GM19023 (cell line): ENCODE results near the gene CHAF1A.

Experiments
- ATAC-seq: cut with Tn5 transposase; IDR thresholded peaks from one replicate; pipeline ENCODE4 v1.9.1; 2021; ENCODE audit warnings: mild to moderate bottlenecking, moderate library complexity; ENCODE audit not compliant: unreplicated experiment

The CHAF1A gene

DNA sequence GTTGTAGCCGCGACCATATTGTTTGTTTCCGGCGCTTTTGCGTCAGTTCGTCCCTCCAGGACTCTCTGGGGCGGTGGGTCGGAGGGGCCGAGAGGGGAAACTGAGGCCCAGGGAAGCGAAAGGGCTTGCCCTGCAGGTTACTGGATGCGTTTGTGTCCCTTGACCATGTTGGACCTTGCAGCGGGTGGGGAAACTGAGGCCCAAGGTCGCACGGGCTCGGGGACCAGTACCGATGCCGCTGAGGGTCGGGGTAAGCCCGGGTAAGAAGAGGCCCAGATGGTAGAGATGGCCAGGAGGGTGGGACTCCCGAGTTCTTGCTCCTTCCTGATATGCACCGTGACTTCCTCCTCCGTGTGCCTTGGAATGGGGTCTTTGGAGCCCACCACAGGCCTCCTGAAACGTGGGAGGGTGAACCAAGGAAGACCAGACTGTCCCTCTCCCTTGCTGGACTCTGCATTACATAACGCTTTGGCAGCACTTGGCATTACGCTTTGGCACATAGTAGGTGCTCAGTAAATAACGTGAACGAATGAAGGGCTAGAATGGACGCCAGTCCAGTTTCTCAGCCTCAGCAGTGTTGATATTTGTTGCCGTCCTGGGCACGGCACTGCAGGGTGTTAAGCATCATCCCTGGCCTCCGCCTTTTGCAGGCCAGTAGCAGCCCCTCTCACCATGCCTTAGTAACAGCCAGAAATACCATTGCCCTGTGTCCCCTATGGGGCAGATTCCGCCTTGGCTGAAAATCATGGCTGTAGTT is 743 bp downstream of the CHAF1A start:
- no peak for ATAC-seq

DNA sequence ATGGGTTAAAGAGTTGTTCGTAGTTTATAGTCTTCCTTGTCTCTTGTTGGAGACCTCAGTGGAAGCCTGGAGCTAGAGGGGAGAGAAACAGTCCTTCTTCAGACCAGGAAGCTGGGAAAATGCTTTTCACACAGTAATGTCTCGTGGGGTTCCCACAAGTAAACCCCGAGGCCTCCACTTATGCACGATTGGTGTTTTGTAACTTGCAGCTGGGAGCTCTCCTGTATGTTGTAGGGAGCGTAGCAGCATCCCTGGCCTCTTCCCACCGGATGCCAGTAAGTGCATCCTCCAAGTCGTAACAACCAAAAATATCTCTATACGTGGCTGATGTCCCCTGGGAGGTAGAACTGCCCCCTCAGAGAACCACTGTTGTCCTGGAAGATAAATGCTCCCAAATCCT is 3.5 kb downstream of the CHAF1A start:
- no peak for ATAC-seq

DNA sequence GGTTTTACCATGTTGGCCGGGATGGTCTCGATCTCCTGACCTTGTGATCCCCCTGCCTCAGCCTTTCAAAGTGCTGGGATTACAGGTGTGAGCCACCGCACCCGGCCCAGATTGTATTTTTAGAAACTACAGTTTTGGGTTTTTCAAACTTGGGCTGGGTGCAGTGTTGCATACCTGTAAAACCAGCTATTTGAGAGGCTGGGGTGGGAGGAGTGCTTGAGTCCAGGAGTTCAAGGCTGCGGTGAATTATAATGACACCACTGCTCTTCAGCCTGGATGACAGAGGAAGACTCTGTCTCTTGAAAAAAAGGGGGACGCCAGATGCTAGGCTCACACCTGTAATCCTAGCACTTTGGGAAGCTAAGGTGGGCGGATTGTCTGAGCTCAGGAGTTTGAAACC is 4.2 kb downstream of the CHAF1A start:
- ATAC-seq: no peak

DNA sequence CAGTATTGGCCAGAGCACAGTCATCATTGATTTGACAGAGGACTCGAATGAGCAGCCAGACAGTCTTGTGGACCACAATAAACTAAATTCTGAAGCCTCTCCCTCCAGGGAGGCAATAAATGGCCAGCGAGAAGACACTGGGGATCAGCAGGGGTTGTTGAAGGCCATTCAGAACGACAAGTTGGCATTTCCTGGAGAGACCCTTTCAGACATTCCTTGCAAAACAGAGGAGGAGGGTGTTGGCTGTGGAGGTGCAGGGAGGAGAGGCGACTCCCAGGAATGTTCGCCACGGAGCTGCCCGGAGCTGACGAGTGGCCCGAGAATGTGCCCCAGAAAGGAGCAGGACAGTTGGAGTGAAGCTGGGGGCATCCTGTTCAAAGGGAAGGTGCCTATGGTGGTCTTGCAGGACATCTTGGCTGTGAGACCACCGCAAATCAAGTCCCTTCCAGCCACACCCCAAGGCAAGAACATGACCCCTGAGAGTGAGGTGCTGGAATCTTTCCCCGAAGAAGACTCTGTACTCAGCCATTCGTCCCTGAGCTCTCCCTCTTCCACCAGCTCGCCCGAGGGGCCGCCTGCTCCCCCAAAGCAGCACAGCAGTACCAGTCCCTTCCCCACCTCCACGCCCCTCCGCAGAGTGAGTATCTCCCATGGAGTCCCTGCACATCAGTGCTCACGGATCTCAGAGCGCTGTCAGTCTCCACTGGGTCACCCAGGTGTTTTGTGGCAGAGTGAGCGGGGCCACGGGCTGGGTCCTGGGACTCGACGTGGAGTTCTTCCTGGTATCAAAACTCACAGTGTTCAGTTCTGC is 6.9 kb downstream of the CHAF1A start:
- no peak for ATAC-seq

DNA sequence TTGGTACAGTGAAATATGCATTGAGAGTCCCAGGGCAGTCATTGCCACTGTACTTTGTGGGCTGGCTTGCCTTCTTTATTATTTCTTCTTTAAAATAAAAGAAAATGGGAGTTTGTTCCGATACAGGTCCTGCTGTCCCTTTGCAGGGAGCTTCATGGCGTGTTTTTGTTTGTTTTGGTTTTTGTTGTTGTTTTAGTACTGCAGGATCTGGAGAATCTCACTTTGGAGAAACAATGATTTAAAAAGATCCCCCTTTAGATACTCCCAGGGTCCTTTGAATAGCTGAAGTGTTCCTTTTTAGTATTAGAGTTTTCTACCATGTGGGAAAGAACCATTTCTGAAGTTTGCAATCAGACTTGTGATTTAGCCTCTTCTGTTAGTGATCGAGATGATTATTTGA is 11.1 kb downstream of the CHAF1A start:
- ATAC-seq: no peak

DNA sequence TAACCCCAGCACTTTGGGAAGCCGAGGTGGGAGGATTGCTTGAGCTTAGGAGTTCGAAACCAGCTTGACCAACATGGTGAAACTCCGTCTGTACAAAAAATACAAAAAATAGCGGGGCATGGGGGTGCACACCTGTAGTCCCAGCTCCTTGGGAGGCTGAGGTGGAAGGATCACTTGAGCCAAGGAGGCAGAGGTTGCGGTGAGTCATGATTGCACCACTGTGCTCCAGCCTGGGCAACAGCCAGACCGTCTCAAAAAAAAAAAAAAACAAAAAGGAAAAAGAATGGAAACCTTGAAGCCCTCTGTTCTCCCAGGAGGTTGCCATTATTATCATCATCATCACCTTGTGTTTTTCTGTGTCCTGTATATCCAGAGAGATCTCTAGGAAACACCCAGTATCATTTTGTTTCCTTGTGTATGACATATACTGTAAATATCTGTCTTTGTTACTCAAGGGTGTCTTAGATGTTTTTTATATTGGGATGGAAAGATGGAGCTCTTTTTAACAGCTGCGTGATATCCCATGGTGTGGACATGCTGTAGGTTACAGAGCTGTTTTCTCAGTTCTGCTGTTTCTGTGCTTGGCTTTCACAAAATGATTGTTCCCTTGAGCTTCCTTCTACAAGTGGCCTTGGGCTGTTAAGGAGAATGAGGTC is 11.8 kb downstream of the CHAF1A start:
- no peak for ATAC-seq

DNA sequence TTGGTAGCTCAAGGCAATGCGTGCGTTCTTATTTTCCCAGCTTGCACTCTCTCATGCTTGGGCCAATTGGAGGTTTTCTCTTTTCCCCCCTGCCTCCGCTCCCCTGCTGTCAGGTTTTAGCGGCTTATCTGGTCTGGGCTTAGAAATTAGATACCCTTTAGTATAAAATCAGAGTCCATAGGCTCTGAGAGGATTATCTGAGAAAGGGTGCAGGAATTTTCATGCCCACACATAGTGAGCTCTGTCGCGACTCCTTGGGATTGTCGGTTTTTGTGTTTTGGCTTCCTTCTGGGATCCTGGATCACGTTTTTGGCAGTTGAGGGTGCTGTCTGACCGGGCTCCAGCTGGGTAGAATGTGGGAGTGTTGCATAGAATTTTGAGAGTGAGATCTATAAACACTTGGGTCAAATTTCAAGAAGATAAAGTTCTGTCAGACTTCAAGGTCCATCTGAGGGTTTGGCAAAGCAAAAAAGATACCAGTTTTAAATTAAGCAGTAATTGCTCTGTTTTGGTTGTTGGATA is 12.4 kb downstream of the CHAF1A start:
- ATAC-seq: no peak

DNA sequence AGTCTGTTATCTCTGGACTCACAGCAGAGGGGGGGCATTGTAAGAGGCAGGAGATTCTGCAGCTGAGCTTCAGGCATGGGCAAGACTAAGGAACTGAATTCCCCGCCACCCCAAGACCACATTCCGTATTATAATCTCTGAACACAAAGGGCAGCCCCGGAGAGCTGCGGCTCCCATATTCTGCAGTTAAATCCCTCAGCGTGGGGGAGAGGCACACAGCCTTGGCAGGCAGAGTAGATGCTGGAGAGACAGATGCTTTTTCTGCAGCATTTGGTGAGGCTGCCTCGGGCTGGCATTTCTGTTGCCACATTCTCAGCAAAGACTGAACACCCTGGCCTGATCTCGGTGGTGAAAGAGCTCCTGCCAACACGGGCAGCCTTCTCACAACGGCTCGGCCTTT is 12.9 kb downstream of the CHAF1A start:
- no peak for ATAC-seq

DNA sequence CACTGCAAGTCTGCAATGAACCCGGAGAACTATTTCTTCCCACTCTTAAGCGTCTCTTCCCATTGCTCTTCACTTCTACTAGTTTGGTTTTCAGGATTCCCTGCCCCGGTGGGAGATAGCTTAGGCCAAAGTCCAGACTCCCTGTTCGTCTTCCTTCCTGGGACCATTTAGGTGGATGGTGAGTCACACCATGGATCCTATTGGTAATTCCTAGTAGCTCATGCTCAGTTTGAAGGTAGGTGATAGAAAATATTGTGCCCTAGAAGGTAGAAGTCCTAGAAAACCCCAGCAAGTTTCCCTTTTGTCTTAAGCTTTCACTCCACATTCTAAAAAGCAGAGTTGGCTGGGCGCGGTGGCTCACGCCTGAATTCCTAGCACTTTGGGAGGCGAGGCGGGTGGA is 13.8 kb downstream of the CHAF1A start:
- ATAC-seq: no peak

DNA sequence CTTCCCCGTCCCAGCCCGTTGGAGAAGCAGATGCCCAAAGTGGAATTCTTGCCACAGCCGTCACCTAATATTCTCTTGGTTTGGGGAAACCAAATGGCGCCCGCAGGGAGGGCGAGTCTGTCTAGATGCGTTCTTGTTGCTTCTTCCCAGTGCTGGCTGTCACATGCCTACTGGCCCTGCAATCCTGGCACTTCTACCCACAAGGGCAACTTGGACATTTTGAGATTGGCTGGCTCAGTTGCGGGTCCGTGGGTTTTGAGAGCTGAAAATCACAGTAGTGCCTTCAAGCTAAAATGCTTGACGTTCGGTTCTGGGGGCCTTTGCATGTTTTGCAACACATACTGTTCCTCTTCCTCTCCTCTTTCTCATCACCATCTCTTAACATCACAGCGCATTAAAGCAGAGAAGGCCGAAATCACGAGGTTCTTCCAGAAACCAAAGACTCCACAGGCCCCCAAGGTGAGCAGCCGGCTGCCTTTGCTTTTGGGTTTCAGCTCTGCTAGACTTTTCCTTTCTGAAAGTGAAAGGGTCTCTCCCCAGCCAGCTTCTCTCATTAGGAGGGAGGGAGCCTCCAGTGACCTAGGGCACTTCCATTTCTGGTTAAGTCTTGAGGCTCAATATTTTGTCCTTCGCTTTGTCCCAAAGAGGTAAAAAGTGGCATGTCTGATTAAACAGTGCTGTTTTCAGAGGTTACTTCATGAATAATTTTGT is 21.1 kb downstream of the CHAF1A start:
- ATAC-seq: no peak

DNA sequence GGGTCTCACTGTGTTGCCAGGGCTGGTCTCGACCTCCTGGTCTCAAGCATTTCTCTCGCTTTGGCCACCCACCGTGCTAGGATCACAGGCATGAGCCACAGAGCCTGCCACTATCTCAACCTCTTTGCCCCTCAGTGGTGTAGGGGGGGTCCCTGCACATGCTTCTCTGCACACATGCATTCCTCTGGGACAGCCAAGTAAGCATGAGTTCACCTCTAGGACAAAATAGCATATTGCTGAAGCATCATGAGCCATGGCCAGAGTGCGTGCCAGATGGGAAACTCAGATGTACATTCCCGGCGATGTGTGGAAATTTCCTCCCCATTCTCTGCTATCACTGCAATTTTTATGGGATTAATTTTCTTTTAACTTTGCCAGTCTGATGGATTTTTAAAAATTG is 23.1 kb downstream of the CHAF1A start:
- ATAC-seq: no peak

DNA sequence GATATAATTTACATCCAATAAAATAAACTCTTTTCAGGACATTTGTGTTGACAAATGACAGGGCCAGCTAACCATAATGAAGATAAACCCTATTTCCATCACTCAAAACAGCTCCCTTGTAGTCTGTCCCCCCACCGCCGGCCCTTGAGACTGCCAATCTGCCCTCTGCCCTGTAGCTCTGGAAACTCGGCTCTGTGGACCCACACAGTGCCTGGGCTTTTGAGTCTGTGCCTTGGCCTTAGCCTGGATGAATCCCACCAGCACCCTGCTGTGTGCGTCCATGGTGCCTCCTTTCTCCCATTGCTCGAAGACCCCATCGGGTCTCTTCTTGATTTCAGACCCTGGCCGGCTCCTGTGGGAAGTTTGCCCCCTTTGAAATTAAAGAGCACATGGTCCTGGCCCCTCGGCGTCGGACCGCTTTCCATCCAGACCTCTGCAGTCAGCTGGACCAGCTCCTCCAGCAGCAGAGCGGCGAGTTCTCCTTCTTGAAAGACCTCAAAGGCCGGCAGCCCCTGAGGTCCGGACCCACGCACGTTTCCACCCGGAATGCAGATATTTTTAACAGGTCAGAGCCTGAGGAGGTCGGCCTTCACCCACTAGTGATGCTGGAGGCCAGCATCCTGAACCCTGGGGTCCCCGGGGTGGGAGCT is 26.0 kb downstream of the CHAF1A start:
- ATAC-seq: no peak

DNA sequence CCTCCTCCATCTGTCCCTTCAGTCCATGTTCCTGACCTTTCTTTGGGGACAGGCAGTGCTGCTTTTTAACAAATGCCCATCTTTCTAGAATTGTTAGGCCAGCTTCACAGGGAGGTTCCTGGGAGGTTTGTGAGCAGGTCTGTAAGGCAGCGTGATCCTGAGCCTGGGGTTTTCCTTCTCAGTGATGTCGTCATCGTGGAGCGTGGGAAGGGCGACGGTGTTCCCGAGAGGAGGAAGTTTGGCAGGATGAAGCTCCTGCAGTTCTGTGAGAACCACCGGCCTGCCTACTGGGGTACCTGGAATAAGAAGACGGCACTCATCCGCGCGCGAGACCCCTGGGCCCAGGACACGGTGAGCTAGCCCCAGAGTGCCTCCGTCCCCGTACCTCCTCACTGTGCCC is 26.8 kb downstream of the CHAF1A start:
- no peak for ATAC-seq

DNA sequence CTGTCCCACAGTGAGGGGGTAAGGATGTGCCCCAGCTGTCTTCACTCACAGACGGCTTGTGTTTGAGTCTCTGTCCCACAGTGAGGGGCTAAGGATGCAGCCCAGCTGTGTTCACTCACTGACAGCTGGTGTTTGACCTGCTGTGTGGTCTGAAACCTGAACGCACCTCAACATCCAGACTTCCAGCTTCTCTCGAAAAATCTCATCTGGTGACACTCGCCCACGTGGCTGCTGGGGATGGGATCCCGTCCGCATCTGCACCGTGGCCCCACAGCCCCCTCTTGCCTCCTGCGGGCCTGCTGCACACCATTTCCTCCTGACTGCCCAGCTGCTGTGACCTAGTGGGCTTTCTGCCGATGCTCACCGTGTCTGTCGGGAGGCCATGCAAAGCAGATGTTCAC is 27.3 kb downstream of the CHAF1A start:
- no peak for ATAC-seq

DNA sequence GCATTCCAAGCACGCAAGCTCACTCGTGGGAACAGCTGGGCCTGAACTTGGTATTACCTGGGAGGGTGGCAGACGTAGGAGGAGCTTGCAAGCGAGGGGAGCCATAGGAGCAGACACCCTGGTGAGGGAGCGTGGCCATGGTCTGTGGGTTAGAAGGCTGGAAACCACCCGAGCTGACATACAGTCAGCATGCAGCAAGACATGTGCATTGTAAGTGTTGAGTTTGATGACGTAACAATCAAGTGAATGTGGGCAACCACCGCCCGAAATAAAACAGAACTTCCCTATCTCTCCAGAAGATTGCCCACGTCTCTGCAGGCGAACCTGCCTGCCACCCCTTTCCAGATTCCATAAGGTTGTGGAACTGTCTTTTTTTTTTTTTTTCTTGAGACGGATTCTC is 28.3 kb downstream of the CHAF1A start:
- no peak for ATAC-seq

DNA sequence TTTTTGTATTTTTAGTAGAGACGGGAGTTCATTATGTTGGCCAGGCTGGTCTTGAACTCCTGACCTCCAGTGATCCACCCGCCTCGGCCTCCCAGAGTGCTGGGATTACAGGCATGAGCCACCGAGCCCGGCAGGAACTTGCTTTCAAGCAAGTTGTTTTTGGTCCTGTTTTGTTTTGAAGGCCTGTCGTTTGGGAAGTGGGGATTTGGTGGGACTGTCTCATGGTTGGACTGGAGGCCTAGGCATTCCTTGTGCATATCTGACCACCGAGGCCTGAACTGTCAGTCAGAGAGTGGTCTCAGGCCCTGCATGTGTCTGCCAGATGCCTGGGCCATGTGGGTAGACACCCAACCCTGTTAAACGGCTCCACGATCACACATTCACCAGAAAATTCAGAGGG is 28.9 kb downstream of the CHAF1A start:
- no peak for ATAC-seq

DNA sequence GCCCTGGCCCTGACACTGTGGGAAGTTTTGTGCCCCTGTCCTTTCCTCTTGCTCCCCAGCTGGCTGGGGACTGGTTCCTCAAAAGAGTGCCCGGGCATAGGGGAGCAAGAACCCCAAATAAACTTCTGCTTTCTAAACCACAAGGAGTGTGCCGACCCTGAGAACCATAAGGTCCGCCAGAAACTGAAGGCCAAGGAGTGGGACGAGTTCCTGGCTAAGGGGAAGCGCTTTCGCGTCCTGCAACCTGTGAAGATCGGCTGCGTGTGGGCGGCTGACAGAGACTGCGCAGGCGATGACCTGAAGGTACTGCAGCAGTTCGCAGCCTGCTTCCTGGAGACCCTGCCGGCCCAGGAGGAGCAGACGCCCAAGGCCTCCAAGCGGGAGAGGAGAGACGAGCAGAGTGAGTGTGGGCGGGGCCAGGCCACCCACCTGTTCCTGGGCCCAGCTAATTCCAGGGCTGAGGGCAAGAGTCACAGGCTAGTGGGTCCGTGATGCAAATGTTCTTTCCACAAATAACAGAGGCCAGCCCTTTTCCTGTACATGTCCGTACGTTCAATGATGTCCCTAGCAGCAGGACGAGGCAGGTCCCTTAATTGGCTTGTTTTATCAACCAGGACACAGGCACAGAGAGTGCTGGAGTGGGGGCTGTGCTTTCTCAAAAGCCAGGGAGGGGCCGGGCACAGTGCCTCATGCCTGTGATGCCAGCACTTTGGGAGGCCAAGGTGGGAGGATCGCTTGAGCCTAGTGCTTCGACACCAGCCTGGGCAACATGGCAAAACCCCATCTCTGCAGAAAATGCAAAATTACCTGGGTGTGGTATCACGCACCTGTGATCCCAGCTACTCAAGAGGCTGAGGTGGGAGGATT is 29.6 kb downstream of the CHAF1A start:
- no peak for ATAC-seq

DNA sequence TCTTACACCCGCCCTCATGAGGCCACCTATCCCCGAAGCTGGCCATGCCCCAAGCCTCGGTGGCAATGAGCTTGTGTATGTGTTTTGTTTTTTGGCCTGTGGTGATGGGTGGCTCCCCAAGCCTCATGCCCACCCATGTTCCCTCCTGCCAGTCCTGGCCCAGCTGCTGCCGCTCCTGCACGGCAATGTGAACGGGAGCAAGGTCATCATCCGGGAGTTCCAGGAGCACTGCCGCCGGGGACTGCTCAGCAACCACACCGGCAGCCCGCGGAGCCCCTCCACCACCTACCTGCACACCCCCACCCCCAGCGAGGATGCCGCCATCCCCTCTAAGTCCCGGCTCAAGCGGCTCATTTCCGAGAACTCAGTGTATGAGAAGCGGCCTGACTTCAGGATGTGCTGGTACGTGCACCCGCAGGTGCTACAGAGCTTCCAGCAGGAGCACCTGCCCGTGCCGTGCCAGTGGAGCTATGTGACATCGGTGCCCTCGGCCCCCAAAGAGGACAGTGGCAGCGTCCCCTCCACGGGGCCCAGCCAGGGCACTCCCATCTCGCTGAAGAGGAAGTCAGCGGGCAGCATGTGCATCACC is 30.6 kb downstream of the CHAF1A start:
- ATAC-seq: no peak

DNA sequence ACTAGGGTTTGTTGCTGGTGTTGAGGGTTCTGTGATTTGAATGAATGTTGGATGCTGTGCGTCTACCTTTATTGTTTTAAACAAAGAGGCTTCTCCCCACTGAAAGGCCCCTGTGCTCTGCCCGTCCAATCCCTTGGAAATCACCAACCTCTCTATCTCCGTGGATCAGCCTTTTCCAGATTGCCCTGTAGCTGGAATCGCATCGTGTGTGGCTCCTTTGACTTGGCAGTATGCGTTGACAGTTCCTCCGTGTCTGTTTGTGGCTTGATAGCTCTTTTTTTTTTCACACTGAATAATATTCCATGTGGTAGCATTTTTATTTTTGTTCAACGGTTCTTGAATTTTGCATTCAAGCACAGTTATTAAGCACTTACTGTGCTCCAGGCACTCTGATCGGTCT is 32.0 kb downstream of the CHAF1A start:
- no peak for ATAC-seq
